NAMALWA (cell line): Measurements from ENCODE around the gene CCDC91.
"Not testable (repeated sequence)": the region's sequence is repeated elsewhere in the genome, so short reads cannot be mapped to it uniquely, and the experiment has no call there.

Experiments
- DNase-seq: peaks from one replicate; pipeline ENCODE4 v3.0.0-alpha.2; 2015; ENCODE audit warnings: low spot score

CCDC91 gene

GRCh38 chr12:28294300-28294699 is 104.0 kb downstream of the CCDC91 start:
- peak; percentile 44 for DNase-seq

GRCh38 chr12:28296287-28296686 is 106.0 kb downstream of the CCDC91 start:
- no peak for DNase-seq

- DNase-seq: no peak
Measured at GRCh38 chr12:28303192-28303591, 112.9 kb downstream of the CCDC91 start.

GRCh38 chr12:28306535-28306934 is 116.3 kb downstream of the CCDC91 start:
- DNase-seq: no peak

- DNase-seq: no peak
Measured at GRCh38 chr12:28308891-28309290, 118.6 kb downstream of the CCDC91 start.

GRCh38 chr12:28313631-28314030 is 123.4 kb downstream of the CCDC91 start:
- DNase-seq: no peak

- DNase-seq: no peak
Measured at GRCh38 chr12:28316049-28316448, 125.8 kb downstream of the CCDC91 start.

GRCh38 chr12:28318273-28318672 is 128.0 kb downstream of the CCDC91 start:
- no peak for DNase-seq

GRCh38 chr12:28320353-28320752 is 130.1 kb downstream of the CCDC91 start:
- no peak for DNase-seq

- no peak for DNase-seq
Measured at GRCh38 chr12:28327722-28328121, 137.5 kb downstream of the CCDC91 start.

- no peak for DNase-seq
Measured at GRCh38 chr12:28328967-28329366, 138.7 kb downstream of the CCDC91 start.

GRCh38 chr12:28329727-28330126 is 139.5 kb downstream of the CCDC91 start:
- not testable (repeated sequence) for DNase-seq

GRCh38 chr12:28330232-28330631 is 140.0 kb downstream of the CCDC91 start:
- not testable (repeated sequence) for DNase-seq

- DNase-seq: no peak
Measured at GRCh38 chr12:28331130-28331529, 140.9 kb downstream of the CCDC91 start.

GRCh38 chr12:28340261-28341045 is 150.2 kb downstream of the CCDC91 start:
- no peak for DNase-seq

GRCh38 chr12:28343713-28344112 is 153.5 kb downstream of the CCDC91 start:
- DNase-seq: no peak

GRCh38 chr12:28346567-28346966 is 156.3 kb downstream of the CCDC91 start:
- DNase-seq: no peak

- no peak for DNase-seq
Measured at GRCh38 chr12:28349196-28349595, 158.9 kb downstream of the CCDC91 start.

GRCh38 chr12:28350502-28350901 is 160.2 kb downstream of the CCDC91 start:
- DNase-seq: no peak

GRCh38 chr12:28351414-28351813 is 161.2 kb downstream of the CCDC91 start:
- no peak for DNase-seq

- DNase-seq: no peak
Measured at GRCh38 chr12:28355161-28355560, 164.9 kb downstream of the CCDC91 start.

- no peak for DNase-seq
Measured at GRCh38 chr12:28360253-28360652, 170.0 kb downstream of the CCDC91 start.

- no peak for DNase-seq
Measured at GRCh38 chr12:28367326-28367725, 177.1 kb downstream of the CCDC91 start.

- DNase-seq: no peak
Measured at GRCh38 chr12:28367993-28368392, 177.7 kb downstream of the CCDC91 start.
